Glutamatergic neuron (in vitro differentiated cells): Measurements from ENCODE around the gene NTRK2. TPM values are rescaled to one million over a fixed set of nuclear protein-coding genes. Genes with fewer than 3 reads are reported as not detected.

Source experiments
- DNase-seq: peaks from one replicate; pipeline ENCODE4 v3.0.0; 2022
- H3K27ac Mint-ChIP-seq: one replicate; pipeline ENCODE4 v1.8.0; 2020; ENCODE audit warnings: mild to moderate bottlenecking, mixed read lengths, inconsistent platforms; ENCODE audit not compliant: unreplicated experiment
- H3K27me3 Mint-ChIP-seq: one replicate; pipeline ENCODE4 v1.8.0; 2020; ENCODE audit warnings: mild to moderate bottlenecking, moderate library complexity, mixed read lengths, inconsistent platforms; ENCODE audit not compliant: unreplicated experiment
- H3K36me3 Mint-ChIP-seq: one replicate; pipeline ENCODE4 v1.8.0; 2020; ENCODE audit warnings: mild to moderate bottlenecking, mixed read lengths, inconsistent platforms; ENCODE audit not compliant: unreplicated experiment
- H3K4me1 Mint-ChIP-seq: one replicate; pipeline ENCODE4 v1.8.0; 2020; ENCODE audit warnings: mild to moderate bottlenecking, low read depth, mixed read lengths, inconsistent platforms; ENCODE audit not compliant: unreplicated experiment
- H3K4me3 Mint-ChIP-seq: one replicate; pipeline ENCODE4 v1.8.0; 2020; ENCODE audit warnings: mild to moderate bottlenecking, mixed read lengths, inconsistent platforms; ENCODE audit not compliant: unreplicated experiment
- H3K9me3 Mint-ChIP-seq: one replicate; pipeline ENCODE4 v1.8.0; 2020; ENCODE audit warnings: mild to moderate bottlenecking, moderate library complexity, mixed read lengths, inconsistent platforms; ENCODE audit not compliant: unreplicated experiment
- total RNA-seq: library from RNA; stranded (reverse); fragmentation: NEBNext Ultra II Directional; extraction: Animal tissue kit (Norgen Biotek cat#: 25700); gene quantifications from one replicate; pipeline ENCODE4 v1.2.1, GENCODE V29; 2021; ENCODE audit not compliant: unreplicated experiment
- TF ChIP-seq, protein P1 (sequence below): fragments of 200-600 bp; sonication (generic); IDR thresholded peaks from one replicate; pipeline ENCODE4 v1.5.0; 2021; ENCODE audit not compliant: partially characterized antibody, unreplicated experiment

NTRK2 gene
- total RNA-seq, 1 donor from 2014 or later = 2.1 TPM

DNA sequence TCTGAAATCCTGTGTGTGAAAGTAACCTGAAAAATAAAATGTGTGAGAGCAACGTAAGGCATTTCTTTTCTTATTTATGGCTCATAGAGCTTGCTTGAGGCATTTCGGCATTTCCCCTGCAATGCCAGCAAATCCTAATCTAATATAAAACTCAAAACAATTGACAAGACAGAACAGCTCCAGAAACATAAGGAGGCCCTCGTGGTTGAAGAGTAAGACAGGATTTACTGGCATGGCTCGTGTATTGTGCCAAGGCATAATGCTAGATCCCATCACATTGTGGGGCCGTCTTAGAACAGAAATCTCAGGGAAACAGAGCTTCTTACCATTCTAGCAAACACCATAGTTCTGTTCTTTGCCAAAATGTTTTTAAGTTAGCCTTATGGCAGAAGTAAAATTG, 166.2 kb downstream of the NTRK2 start:
- DNase-seq = no peak
- H3K36me3 Mint-ChIP-seq = no peaks in the 10 kb centered on the region
- H3K4me3 Mint-ChIP-seq = no peak overlapping the region
- H3K4me1 Mint-ChIP-seq = peaks cover 20% of the 10 kb centered on the region
- TF ChIP-seq, protein P1, sequence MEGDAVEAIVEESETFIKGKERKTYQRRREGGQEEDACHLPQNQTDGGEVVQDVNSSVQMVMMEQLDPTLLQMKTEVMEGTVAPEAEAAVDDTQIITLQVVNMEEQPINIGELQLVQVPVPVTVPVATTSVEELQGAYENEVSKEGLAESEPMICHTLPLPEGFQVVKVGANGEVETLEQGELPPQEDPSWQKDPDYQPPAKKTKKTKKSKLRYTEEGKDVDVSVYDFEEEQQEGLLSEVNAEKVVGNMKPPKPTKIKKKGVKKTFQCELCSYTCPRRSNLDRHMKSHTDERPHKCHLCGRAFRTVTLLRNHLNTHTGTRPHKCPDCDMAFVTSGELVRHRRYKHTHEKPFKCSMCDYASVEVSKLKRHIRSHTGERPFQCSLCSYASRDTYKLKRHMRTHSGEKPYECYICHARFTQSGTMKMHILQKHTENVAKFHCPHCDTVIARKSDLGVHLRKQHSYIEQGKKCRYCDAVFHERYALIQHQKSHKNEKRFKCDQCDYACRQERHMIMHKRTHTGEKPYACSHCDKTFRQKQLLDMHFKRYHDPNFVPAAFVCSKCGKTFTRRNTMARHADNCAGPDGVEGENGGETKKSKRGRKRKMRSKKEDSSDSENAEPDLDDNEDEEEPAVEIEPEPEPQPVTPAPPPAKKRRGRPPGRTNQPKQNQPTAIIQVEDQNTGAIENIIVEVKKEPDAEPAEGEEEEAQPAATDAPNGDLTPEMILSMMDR = no peak
- H3K9me3 Mint-ChIP-seq = peaks cover 2% of the 10 kb centered on the region
- no peak overlapping the region for H3K27ac Mint-ChIP-seq
- H3K27me3 Mint-ChIP-seq = no peaks in the 10 kb centered on the region

DNA sequence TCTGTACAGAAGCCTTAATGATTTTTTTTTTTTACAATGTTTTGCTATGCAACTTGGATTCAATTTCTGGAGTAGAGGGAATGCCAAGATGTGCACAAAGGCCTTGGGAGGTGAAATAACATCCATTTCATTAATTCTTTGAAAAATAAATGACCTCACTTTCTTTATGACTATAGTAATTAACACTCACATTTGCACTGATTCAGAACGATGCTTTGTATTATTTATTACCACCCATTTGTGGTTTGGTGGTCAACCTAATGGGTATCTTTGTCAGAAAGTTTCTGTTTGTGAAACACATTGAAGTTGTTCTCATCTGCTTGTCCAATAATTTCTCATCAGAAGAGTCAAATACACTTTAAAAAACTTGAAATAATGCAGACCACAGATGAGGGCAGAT, 169.3 kb downstream of the NTRK2 start:
- H3K36me3 Mint-ChIP-seq = no peaks in the 10 kb centered on the region
- H3K27ac Mint-ChIP-seq = no peak overlapping the region
- no peak overlapping the region for H3K4me3 Mint-ChIP-seq
- TF ChIP-seq, protein P1 = no peak
- H3K27me3 Mint-ChIP-seq = peaks cover 3% of the 10 kb centered on the region
- peaks cover 31% of the 10 kb centered on the region for H3K4me1 Mint-ChIP-seq
- DNase-seq = no peak
- peaks cover 4% of the 10 kb centered on the region for H3K9me3 Mint-ChIP-seq

DNA sequence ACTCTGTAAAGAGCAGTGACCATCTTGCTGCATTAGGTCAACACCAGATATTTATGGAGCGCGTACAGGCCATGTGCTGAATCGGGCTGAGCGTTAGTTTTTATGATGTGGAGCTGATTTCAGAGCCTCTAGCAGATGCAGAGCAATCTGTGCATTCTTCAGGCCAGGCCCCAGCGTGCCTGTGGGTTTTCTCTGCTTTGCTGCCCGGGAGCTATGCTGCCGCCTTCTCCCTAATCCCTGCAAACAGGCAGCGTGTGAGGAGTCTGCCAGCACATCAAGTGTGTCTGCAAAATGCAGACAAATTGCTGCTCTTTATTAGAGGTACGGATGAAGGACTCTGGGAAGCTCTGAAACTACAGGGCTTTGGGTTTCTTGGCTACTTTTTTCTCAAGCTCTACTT, 170.0 kb downstream of the NTRK2 start:
- H3K27ac Mint-ChIP-seq = peak overlapping the region; percentile 44
- H3K36me3 Mint-ChIP-seq = no peaks in the 10 kb centered on the region
- TF ChIP-seq, protein P1 = no peak
- peak; percentile 53 for DNase-seq
- peaks cover 31% of the 10 kb centered on the region for H3K4me1 Mint-ChIP-seq
- H3K27me3 Mint-ChIP-seq = peaks cover 3% of the 10 kb centered on the region
- no peak overlapping the region for H3K4me3 Mint-ChIP-seq
- H3K9me3 Mint-ChIP-seq = peaks cover 4% of the 10 kb centered on the region

DNA sequence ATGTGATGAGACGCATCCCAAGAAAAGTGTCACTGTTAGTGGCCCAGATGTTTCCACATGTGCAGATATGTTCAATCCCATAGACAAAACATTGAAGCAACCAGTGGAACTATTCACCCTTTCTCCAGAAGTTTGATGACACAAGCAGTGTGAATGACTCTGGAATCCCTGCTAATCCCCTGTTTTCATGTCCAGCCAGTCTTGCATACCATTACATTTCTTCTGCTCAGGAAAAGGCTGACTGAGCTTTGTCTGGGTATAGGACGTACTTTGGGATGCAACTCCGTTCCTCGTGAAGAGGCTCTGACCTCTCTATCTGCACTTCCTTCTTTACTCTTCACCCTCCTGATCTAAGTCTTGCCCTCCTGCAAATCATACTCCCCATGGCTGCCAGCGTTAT, 172.4 kb downstream of the NTRK2 start:
- peaks cover 28% of the 10 kb centered on the region for H3K4me1 Mint-ChIP-seq
- no peak for DNase-seq
- peaks cover 4% of the 10 kb centered on the region for H3K9me3 Mint-ChIP-seq
- H3K27me3 Mint-ChIP-seq = peaks cover 3% of the 10 kb centered on the region
- no peak overlapping the region for H3K4me3 Mint-ChIP-seq
- TF ChIP-seq, protein P1 = no peak
- no peaks in the 10 kb centered on the region for H3K36me3 Mint-ChIP-seq
- no peak overlapping the region for H3K27ac Mint-ChIP-seq

DNA sequence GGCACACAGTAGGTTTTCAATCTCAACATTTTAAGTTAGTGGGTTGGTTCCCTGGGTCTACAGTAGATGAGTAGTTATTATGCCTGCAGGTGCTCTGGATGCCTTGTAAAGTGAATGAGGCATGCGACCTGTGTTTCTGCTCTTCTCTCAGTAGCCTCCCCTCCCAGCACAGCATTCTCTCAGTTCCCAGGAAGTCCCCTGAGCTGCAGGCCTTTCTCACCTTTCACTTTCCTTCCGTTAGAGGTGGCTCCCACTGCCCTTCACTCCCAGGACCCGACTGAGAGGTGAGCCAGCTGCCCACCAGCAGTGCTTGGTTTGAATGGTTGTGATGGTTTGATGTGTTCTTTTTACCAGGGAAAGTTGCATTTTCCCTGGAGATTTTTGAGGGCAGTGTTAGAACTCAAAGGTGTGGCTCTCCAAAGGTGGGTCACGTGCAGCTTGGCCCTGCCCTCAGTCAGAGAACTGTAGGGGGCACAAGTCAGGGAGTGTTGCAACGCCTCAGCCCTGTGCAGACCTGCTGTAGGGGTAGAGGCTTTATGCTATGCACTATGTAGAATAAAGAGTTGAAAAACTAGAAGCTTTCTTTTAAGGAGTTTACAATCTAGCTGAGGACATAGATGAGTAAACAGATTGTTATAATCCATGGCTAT, 173.8 kb downstream of the NTRK2 start:
- no peaks in the 10 kb centered on the region for H3K36me3 Mint-ChIP-seq
- peaks cover 4% of the 10 kb centered on the region for H3K9me3 Mint-ChIP-seq
- H3K4me1 Mint-ChIP-seq = peaks cover 28% of the 10 kb centered on the region
- no peak for DNase-seq
- peaks cover 3% of the 10 kb centered on the region for H3K27me3 Mint-ChIP-seq
- no peak overlapping the region for H3K4me3 Mint-ChIP-seq
- TF ChIP-seq, protein P1 = no peak
- no peak overlapping the region for H3K27ac Mint-ChIP-seq
